ENCODE results near the gene MACROD2. TPM values are rescaled to one million over a fixed set of nuclear protein-coding genes. Genes with fewer than 3 reads are reported as not detected.

Gene MACROD2
- total RNA-seq, 1 donor from 2014 or later: 6.7 TPM

- H3K27me3 Mint-ChIP-seq: peaks cover 12% of the 10 kb centered on the region
- no peak for DNase-seq (ENCODE audit: extremely low spot score, unreplicated experiment)
- no peak for TF ChIP-seq CTCF (conservative IDR thresholded peaks at IDR 0.05)
- H3K4me1 Mint-ChIP-seq (ENCODE audit: unreplicated experiment): peaks cover 6% of the 10 kb centered on the region
- no peak overlapping the region for H3K27ac Mint-ChIP-seq
- H3K9me3 Mint-ChIP-seq: no peaks in the 10 kb centered on the region
- H3K4me3 Mint-ChIP-seq: no peak overlapping the region
- no peaks in the 10 kb centered on the region for H3K36me3 Mint-ChIP-seq
These were observed 5.6 kb downstream of the MACROD2 start for GRCh38 chr20:14000917-14001316.

DNA sequence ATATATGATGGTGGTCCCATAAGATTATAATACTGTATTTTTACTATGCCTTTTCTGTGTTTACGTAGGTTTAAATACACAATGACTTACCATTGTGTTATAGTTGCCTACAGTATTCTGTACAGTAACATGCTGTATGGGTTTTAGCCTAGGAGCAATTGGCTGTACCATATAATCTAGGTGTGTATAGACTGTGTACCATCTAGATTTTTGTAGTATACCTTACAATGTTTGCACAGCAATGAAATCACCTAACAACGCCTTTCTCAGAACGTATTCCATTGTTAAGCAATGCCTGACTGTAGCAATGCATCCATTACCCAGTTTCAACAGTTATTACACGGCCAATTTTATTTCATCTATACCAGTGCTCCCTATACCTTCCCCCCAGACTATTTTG, 10.7 kb downstream of the MACROD2 start:
- H3K9me3 Mint-ChIP-seq: no peaks in the 10 kb centered on the region
- no peak overlapping the region for H3K4me3 Mint-ChIP-seq
- no peak overlapping the region for H3K27ac Mint-ChIP-seq
- no peaks in the 10 kb centered on the region for H3K27me3 Mint-ChIP-seq
- H3K4me1 Mint-ChIP-seq (ENCODE audit: unreplicated experiment): no peaks in the 10 kb centered on the region
- no peak for TF ChIP-seq CTCF (conservative IDR thresholded peaks at IDR 0.05)
- DNase-seq (ENCODE audit: extremely low spot score, unreplicated experiment): no peak
- no peaks in the 10 kb centered on the region for H3K36me3 Mint-ChIP-seq

DNA sequence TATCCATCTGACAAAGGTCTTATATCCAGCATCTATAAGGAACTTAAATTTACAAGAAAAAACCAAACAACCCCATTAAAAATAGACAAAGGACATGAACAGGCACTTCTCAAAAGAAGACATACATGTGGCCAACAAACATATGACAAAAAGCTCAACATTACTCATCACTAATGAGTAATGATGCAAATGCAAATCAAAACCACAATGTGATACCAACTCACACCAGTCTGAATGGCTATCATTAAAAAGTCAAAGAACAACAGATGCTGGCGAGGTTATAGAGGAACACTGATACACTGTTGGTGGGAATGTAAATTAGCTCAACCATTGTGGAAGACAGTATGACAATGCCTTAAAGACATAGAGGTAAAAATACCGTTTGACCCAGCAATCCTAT, 13.9 kb downstream of the MACROD2 start:
- TF ChIP-seq CTCF (conservative IDR thresholded peaks at IDR 0.05): no peak
- no peaks in the 10 kb centered on the region for H3K27me3 Mint-ChIP-seq
- H3K4me1 Mint-ChIP-seq (ENCODE audit: unreplicated experiment): no peaks in the 10 kb centered on the region
- H3K4me3 Mint-ChIP-seq: no peak overlapping the region
- no peak overlapping the region for H3K27ac Mint-ChIP-seq
- no peaks in the 10 kb centered on the region for H3K9me3 Mint-ChIP-seq
- no peak for DNase-seq (ENCODE audit: extremely low spot score, unreplicated experiment)
- no peaks in the 10 kb centered on the region for H3K36me3 Mint-ChIP-seq

DNA sequence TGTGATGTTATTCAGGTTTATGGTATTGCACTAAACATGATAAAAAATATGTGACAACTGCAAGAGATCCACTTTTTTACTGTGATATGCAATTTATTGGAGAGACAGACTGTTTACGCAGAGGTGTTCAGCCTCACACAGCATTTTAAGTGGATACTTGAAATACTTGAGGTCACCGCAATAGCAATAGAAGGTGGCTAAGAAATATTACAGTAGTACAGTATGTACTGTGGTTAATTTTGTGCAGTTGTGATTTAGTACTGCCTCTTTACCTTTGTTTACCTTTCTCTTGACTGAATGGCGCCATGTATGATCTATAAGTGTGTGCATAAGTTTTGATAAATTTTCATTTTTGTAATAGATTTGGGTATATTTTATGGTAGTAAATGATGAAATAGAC, 17.4 kb downstream of the MACROD2 start:
- H3K4me3 Mint-ChIP-seq: no peak overlapping the region
- H3K27ac Mint-ChIP-seq: no peak overlapping the region
- no peaks in the 10 kb centered on the region for H3K27me3 Mint-ChIP-seq
- no peak for DNase-seq (ENCODE audit: extremely low spot score, unreplicated experiment)
- no peaks in the 10 kb centered on the region for H3K9me3 Mint-ChIP-seq
- no peaks in the 10 kb centered on the region for H3K4me1 Mint-ChIP-seq (ENCODE audit: unreplicated experiment)
- peaks cover 1% of the 10 kb centered on the region for H3K36me3 Mint-ChIP-seq
- no peak for TF ChIP-seq CTCF (conservative IDR thresholded peaks at IDR 0.05)

GRCh38 chr20:14030991-14031390, 35.7 kb downstream of the MACROD2 start:
- DNase-seq (ENCODE audit: extremely low spot score, unreplicated experiment): no peak
- no peak for TF ChIP-seq CTCF (conservative IDR thresholded peaks at IDR 0.05)
- H3K9me3 Mint-ChIP-seq: peaks cover 5% of the 10 kb centered on the region
- H3K27me3 Mint-ChIP-seq: no peaks in the 10 kb centered on the region
- H3K36me3 Mint-ChIP-seq: no peaks in the 10 kb centered on the region
- H3K4me1 Mint-ChIP-seq (ENCODE audit: unreplicated experiment): no peaks in the 10 kb centered on the region
- H3K4me3 Mint-ChIP-seq: no peak overlapping the region
- no peak overlapping the region for H3K27ac Mint-ChIP-seq

DNA sequence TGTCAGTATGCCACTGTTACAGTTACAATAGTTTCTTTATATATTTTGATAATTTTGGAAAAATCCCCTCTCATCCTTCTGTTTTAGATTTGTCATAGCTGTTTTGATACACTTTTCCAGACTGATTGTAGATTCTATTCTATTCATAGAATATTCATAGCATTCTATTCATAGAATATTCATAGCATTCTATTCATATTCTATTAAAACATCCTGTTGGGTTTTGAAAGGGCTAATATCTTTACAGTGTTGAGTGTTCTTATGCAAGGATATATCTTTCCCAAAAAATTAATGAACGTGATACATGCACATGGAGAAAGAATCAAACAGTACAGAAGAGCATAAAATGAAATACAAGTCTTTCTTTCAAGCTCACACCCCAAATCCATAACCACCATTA, 38.0 kb downstream of the MACROD2 start:
- no peaks in the 10 kb centered on the region for H3K4me1 Mint-ChIP-seq (ENCODE audit: unreplicated experiment)
- H3K27me3 Mint-ChIP-seq: no peaks in the 10 kb centered on the region
- no peaks in the 10 kb centered on the region for H3K36me3 Mint-ChIP-seq
- H3K4me3 Mint-ChIP-seq: no peak overlapping the region
- H3K9me3 Mint-ChIP-seq: no peaks in the 10 kb centered on the region
- H3K27ac Mint-ChIP-seq: no peak overlapping the region
- TF ChIP-seq CTCF (conservative IDR thresholded peaks at IDR 0.05): no peak
- DNase-seq (ENCODE audit: extremely low spot score, unreplicated experiment): no peak
